ENCODE results near the gene NWD2.

NWD2 gene

GRCh38 chr4:37434469-37434868 lies 189.9 kb downstream of the NWD2 start:
- no peaks in the 10 kb centered on the region for H3K9me3 Mint-ChIP-seq
- peaks cover 19% of the 10 kb centered on the region for H3K27me3 Mint-ChIP-seq
- H3K4me3 Mint-ChIP-seq: no peak overlapping the region
- no peak for DNase-seq
- no peaks in the 10 kb centered on the region for H3K36me3 Mint-ChIP-seq (ENCODE audit: low read depth)
- no peak overlapping the region for H3K27ac Mint-ChIP-seq
- H3K4me1 Mint-ChIP-seq (ENCODE audit: low read depth): no peaks in the 10 kb centered on the region

- H3K36me3 Mint-ChIP-seq (ENCODE audit: low read depth): no peaks in the 10 kb centered on the region
- no peak overlapping the region for H3K27ac Mint-ChIP-seq
- H3K4me1 Mint-ChIP-seq (ENCODE audit: low read depth): no peaks in the 10 kb centered on the region
- DNase-seq: no peak
- no peaks in the 10 kb centered on the region for H3K9me3 Mint-ChIP-seq
- no peak overlapping the region for H3K4me3 Mint-ChIP-seq
- H3K27me3 Mint-ChIP-seq: peaks cover 29% of the 10 kb centered on the region
Observed at GRCh38 chr4:37436546-37436945, 192.0 kb downstream of the NWD2 start.

- Mint-ChIP-seq H3K4me3 (no peak overlapping the region), H3K4me1 (ENCODE audit: low read depth) (no peaks in the 10 kb centered on the region), H3K36me3 (ENCODE audit: low read depth) (no peaks in the 10 kb centered on the region), H3K27ac (no peak overlapping the region), H3K9me3 (no peaks in the 10 kb centered on the region), H3K27me3 (peaks cover 28% of the 10 kb centered on the region)
- no peak for DNase-seq
Observed at GRCh38 chr4:37437163-37437562, 192.6 kb downstream of the NWD2 start.

- no peak overlapping the region for H3K4me3 Mint-ChIP-seq
- H3K9me3 Mint-ChIP-seq: no peaks in the 10 kb centered on the region
- H3K36me3 Mint-ChIP-seq (ENCODE audit: low read depth): no peaks in the 10 kb centered on the region
- peaks cover 34% of the 10 kb centered on the region for H3K27me3 Mint-ChIP-seq
- H3K4me1 Mint-ChIP-seq (ENCODE audit: low read depth): no peaks in the 10 kb centered on the region
- DNase-seq: no peak
- no peak overlapping the region for H3K27ac Mint-ChIP-seq
Observed at GRCh38 chr4:37438564-37439279, 194.2 kb downstream of the NWD2 start.

GRCh38 chr4:37439809-37440474 lies 195.4 kb downstream of the NWD2 start:
- H3K9me3 Mint-ChIP-seq: no peaks in the 10 kb centered on the region
- H3K36me3 Mint-ChIP-seq (ENCODE audit: low read depth): no peaks in the 10 kb centered on the region
- H3K27me3 Mint-ChIP-seq: peaks cover 38% of the 10 kb centered on the region
- H3K4me1 Mint-ChIP-seq (ENCODE audit: low read depth): no peaks in the 10 kb centered on the region
- no peak overlapping the region for H3K27ac Mint-ChIP-seq
- DNase-seq: no peak
- H3K4me3 Mint-ChIP-seq: no peak overlapping the region

- DNase-seq: no peak
- no peak overlapping the region for H3K27ac Mint-ChIP-seq
- no peaks in the 10 kb centered on the region for H3K9me3 Mint-ChIP-seq
- H3K4me1 Mint-ChIP-seq (ENCODE audit: low read depth): no peaks in the 10 kb centered on the region
- H3K36me3 Mint-ChIP-seq (ENCODE audit: low read depth): no peaks in the 10 kb centered on the region
- H3K4me3 Mint-ChIP-seq: no peak overlapping the region
- peaks cover 44% of the 10 kb centered on the region for H3K27me3 Mint-ChIP-seq
Observed at GRCh38 chr4:37440501-37440900, 196.0 kb downstream of the NWD2 start.

GRCh38 chr4:37441231-37442061 lies 196.9 kb downstream of the NWD2 start:
- H3K27ac Mint-ChIP-seq: no peak overlapping the region
- H3K27me3 Mint-ChIP-seq: peaks cover 47% of the 10 kb centered on the region
- no peak overlapping the region for H3K4me3 Mint-ChIP-seq
- no peak for DNase-seq
- no peaks in the 10 kb centered on the region for H3K4me1 Mint-ChIP-seq (ENCODE audit: low read depth)
- no peaks in the 10 kb centered on the region for H3K36me3 Mint-ChIP-seq (ENCODE audit: low read depth)
- H3K9me3 Mint-ChIP-seq: no peaks in the 10 kb centered on the region

GRCh38 chr4:37442062-37442323 lies 197.4 kb downstream of the NWD2 start:
- Mint-ChIP-seq H3K4me3 (no peak overlapping the region), H3K27ac (no peak overlapping the region), H3K9me3 (no peaks in the 10 kb centered on the region), H3K36me3 (ENCODE audit: low read depth) (no peaks in the 10 kb centered on the region), H3K27me3 (peaks cover 51% of the 10 kb centered on the region), H3K4me1 (ENCODE audit: low read depth) (no peaks in the 10 kb centered on the region)
- DNase-seq: no peak

- no peak for DNase-seq
Observed at GRCh38 chr4:37443137-37443536, 198.6 kb downstream of the NWD2 start.

GRCh38 chr4:37445023-37445422 lies 200.5 kb downstream of the NWD2 start:
- Mint-ChIP-seq H3K27ac (no peak overlapping the region), H3K27me3 (peaks cover 46% of the 10 kb centered on the region), H3K36me3 (ENCODE audit: low read depth) (no peaks in the 10 kb centered on the region), H3K9me3 (no peaks in the 10 kb centered on the region), H3K4me3 (no peak overlapping the region), H3K4me1 (ENCODE audit: low read depth) (no peaks in the 10 kb centered on the region)
- no peak for DNase-seq

More at GRCh38 chr4:37443137-37443536, 198.6 kb downstream of the NWD2 start:
- no peak overlapping the region for H3K4me3 Mint-ChIP-seq
- no peaks in the 10 kb centered on the region for H3K36me3 Mint-ChIP-seq (ENCODE audit: low read depth)
- H3K27ac Mint-ChIP-seq: no peak overlapping the region
- H3K27me3 Mint-ChIP-seq: peaks cover 51% of the 10 kb centered on the region
- no peaks in the 10 kb centered on the region for H3K4me1 Mint-ChIP-seq (ENCODE audit: low read depth)
- no peaks in the 10 kb centered on the region for H3K9me3 Mint-ChIP-seq

GRCh38 chr4:37446016-37446415 lies 201.5 kb downstream of the NWD2 start:
- DNase-seq: no peak
- Mint-ChIP-seq H3K4me3 (no peak overlapping the region), H3K27ac (no peak overlapping the region), H3K4me1 (ENCODE audit: low read depth) (no peaks in the 10 kb centered on the region), H3K36me3 (ENCODE audit: low read depth) (no peaks in the 10 kb centered on the region), H3K9me3 (no peaks in the 10 kb centered on the region), H3K27me3 (peaks cover 48% of the 10 kb centered on the region)

GRCh38 chr4:37447886-37448285 lies 203.3 kb downstream of the NWD2 start:
- Mint-ChIP-seq H3K27me3 (peaks cover 60% of the 10 kb centered on the region), H3K9me3 (no peaks in the 10 kb centered on the region), H3K36me3 (ENCODE audit: low read depth) (no peaks in the 10 kb centered on the region), H3K4me3 (no peak overlapping the region), H3K4me1 (ENCODE audit: low read depth) (peaks cover 2% of the 10 kb centered on the region), H3K27ac (no peak overlapping the region)
- no peak for DNase-seq

GRCh38 chr4:37450309-37450708 lies 205.8 kb downstream of the NWD2 start:
- Mint-ChIP-seq H3K4me1 (ENCODE audit: low read depth) (peaks cover 14% of the 10 kb centered on the region), H3K27ac (no peak overlapping the region), H3K27me3 (peaks cover 61% of the 10 kb centered on the region), H3K4me3 (no peak overlapping the region), H3K36me3 (ENCODE audit: low read depth) (no peaks in the 10 kb centered on the region), H3K9me3 (no peaks in the 10 kb centered on the region)
- no peak for DNase-seq

- Mint-ChIP-seq H3K9me3 (no peaks in the 10 kb centered on the region), H3K27ac (no peak overlapping the region), H3K36me3 (ENCODE audit: low read depth) (no peaks in the 10 kb centered on the region), H3K4me1 (ENCODE audit: low read depth) (peaks cover 14% of the 10 kb centered on the region), H3K4me3 (no peak overlapping the region), H3K27me3 (peaks cover 63% of the 10 kb centered on the region)
- no peak for DNase-seq
Observed at GRCh38 chr4:37450911-37451310, 206.4 kb downstream of the NWD2 start.

GRCh38 chr4:37451656-37452055 lies 207.1 kb downstream of the NWD2 start:
- no peak for DNase-seq
- Mint-ChIP-seq H3K4me1 (ENCODE audit: low read depth) (peaks cover 14% of the 10 kb centered on the region), H3K36me3 (ENCODE audit: low read depth) (no peaks in the 10 kb centered on the region), H3K4me3 (no peak overlapping the region), H3K27ac (no peak overlapping the region), H3K27me3 (peaks cover 66% of the 10 kb centered on the region), H3K9me3 (no peaks in the 10 kb centered on the region)

All from activated T-cell treated with anti-CD3 and anti-CD28 coated beads, Interleukin-2, amount 50 U/mL, for 24 hours (primary cell).